DLD1 (cell line): Measurements from ENCODE around the gene CEACAM1.
"Not testable (repeated sequence)": the region's sequence is repeated elsewhere in the genome, so short reads cannot be mapped to it uniquely, and the experiment has no call there.

ENCODE experiments used
- in situ Hi-C: cut with HindIII; loops from 2 replicates; pipeline ENCODE4 v1.10.0; 2017; ENCODE audit warnings: low sequenced_read_pairs

CEACAM1 gene

DNA sequence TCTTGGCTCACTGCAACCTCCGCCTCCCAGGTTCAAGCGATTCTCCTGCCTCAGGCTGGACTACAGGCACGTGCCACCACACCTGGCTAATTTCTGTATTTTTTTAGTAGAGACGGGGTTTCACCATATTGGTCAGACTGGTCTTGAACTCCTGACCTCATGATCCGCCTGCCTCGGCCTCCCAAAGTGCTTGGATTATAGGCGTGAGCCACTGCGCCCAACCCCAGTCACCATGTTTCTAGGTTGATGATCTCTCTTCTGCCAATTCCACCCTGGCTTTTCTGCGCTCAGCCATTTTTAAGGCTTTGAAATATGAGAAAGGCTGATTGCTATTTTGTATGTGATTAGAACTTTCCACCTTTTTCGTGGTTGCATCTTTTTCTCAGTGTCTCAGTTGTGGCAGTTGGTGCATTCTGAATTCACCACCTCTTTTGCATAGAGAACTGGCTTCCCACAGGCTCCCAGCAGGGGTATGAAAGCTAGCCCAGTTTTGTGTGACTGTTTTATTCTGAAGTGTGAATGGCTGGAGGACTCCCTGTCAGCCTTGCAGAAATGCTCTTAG, 15.5 kb downstream of the CEACAM1 start:
- in situ Hi-C loops = no loop called here

DNA sequence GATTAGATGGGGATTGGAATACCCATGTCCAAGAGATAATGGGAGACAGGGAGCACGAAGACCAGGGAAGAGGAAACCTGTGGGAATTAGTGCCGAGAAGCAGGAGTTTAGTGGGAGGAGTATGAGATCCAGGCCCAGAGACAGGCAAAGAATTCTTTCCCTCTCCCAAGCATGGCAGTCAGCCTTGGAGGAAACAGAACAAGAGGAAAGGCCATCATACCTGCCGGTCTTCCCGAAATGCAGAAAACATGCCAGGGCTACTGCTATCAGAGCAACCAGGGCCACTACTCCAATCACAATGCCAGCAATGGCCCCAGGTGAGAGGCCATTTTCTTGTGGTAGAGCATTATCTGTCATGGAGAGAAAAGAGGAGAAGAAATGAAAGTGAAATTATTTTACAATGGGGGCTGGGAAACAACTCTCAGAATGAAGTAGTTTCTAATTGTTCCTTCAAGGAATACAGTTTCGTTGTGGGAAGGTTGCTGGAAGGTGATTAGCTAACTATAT, 16.1 kb downstream of the CEACAM1 start:
- in situ Hi-C loops = no loop called here

DNA sequence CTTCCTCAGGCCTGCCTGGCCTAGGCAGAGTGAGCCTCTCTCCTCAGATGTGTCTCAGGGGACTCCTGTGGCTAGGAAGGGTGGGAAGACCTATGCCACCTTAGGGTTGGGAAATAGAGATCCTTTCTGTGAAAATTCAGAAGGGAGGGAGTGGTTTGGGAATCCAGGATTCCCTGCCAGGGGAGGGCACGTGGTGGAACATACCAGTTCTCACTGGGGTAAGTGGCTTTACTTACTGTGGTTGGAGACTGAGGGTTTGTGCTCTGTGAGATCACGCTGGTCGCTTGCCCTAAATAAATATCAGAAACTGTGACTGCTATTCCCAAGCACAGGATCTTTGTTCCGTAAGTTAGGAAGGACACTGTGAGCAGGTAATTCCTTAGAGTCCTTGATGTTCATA, 16.9 kb downstream of the CEACAM1 start:
- in situ Hi-C loops = no loop called here

DNA sequence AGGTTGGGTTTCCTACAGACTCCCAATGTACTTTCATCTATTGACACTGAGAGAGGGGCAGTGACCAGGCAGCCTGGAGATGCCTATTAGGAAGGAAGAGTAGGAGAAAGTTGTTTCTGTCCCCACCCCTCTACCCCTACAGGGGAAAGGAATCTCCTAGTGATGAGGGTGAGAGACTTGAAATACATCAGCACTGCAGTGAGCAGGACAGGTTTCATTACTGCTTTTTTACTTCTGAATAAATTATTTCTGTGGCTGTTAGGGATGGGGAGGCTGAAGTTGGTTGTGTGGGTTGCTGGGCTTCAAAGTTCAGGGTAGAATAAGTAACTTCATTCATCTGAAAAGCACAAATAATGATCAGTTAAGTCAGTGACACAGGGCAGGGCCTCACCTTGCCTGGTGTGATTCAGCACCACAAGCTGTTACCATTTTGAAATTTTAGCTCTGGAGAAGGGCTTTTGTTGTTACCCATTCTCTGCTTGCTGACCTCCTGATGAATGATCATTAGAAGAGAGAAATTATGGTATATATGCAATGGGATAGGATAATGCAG, 19.3 kb downstream of the CEACAM1 start:
- in situ Hi-C loops = no loop called here

GRCh38 chr19:42505066-42505465, 23.2 kb downstream of the CEACAM1 start:
- in situ Hi-C loops = no loop called here

DNA sequence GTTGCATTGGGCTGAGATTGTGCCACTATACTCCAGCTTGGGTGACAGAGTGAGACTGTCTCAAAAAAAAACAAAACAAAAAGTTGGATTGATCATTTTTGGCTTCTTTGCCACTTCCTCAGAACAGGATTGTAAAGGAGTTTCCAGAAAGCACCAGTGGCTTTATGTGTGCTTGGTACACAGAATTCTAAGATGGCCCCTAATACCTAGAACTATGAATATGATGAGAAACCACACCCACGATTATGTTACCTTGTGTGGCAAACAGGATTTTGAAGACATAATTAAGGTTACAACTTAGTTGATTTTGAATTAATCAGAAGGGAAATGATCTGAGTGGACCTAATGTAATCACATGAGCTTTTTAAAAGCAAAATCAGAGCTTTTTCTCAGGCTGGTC, 26.5 kb downstream of the CEACAM1 start:
- in situ Hi-C loops = no loop called here

DNA sequence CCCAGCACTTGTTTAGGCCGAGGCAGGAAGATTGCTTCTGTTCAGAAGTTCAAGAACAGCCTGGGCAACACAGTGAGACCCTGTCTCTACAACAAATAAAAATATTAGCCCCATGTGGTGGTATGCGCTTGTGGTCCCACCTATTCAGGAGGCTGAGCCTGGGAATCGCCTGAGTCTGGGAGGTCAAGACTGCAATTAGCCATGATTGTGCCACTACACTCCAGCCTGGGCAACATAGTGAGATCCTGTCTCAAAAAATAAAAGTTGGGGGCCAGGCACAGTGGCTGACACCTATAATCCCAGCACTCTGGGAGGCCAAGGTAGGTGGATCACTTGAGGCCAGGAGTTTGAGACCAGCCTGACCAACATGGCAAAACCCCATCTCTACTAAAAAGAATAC, 27.0 kb downstream of the CEACAM1 start:
- in situ Hi-C loops = not testable (repeated sequence)

DNA sequence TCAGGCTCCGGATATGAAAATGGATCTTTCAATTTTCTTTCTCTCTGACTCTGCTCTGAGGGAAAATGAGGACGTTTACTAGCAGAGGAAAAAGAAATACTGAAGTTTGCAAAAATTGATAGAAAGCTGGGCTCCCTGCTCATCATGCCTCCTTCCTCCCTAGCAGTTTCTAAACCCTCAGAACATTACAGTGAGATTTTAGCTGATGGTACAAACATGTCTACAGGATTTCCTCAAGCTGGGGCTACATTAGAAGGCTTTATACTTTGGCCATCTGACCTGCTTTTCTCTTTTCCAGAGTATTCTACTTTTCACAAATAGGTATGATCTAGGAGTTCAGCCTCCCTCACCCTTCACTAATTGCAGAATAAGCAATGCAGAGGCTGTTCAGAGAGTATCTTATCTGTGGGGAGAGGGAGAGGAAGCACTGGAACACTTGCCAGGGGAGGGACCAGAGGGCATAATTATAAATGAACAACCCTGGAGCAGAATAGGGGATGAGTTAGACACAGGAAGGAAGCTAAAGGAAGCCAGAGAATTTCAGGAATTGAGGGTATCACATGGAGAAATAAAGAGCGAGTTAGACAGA, 30.0 kb downstream of the CEACAM1 start:
- in situ Hi-C loops = no loop called here

- in situ Hi-C loops = no loop called here
Observed at GRCh38 chr19:42497492-42498168, 30.7 kb downstream of the CEACAM1 start.

DNA sequence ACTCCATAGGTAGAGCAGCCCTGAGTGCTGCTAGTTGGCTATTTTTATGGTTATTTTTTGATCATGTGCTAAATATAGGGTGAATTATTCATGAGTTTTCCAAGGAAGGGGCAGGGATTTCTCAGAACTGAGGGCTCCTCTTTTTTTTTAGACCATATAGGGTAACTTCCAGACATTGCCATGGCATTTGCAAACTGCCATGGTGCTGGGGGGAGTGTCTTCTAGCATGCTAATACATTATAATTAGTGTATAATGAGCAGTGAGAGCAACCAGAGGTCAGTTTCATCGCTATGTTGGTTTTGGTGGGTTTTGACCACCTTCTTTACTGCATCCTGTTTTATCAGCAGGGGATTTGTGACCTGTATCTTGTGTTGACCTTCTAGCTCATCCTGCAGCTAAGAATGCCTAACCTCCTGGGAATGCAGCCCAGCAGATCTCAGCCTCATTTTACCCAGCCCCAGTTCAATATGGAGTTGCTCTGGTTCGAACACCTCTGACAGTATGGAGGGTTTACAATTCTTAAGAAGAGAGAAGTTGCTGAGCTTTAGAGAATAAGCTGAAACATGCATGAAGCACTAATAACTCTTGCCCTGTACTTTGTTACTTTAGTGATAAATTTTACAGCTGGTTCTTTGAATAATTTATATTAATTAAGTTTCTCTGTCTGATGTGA, 31.7 kb downstream of the CEACAM1 start:
- in situ Hi-C loops = no loop called here

- in situ Hi-C loops = no loop called here
Observed at GRCh38 chr19:42495663-42496062, 32.6 kb downstream of the CEACAM1 start.

GRCh38 chr19:42494321-42494720, 34.0 kb downstream of the CEACAM1 start:
- in situ Hi-C loops = no loop called here

- in situ Hi-C loops = no loop called here
Observed at GRCh38 chr19:42488783-42489521, 39.3 kb downstream of the CEACAM1 start.

GRCh38 chr19:42487798-42488178, 40.5 kb downstream of the CEACAM1 start:
- in situ Hi-C loops = no loop called here

DNA sequence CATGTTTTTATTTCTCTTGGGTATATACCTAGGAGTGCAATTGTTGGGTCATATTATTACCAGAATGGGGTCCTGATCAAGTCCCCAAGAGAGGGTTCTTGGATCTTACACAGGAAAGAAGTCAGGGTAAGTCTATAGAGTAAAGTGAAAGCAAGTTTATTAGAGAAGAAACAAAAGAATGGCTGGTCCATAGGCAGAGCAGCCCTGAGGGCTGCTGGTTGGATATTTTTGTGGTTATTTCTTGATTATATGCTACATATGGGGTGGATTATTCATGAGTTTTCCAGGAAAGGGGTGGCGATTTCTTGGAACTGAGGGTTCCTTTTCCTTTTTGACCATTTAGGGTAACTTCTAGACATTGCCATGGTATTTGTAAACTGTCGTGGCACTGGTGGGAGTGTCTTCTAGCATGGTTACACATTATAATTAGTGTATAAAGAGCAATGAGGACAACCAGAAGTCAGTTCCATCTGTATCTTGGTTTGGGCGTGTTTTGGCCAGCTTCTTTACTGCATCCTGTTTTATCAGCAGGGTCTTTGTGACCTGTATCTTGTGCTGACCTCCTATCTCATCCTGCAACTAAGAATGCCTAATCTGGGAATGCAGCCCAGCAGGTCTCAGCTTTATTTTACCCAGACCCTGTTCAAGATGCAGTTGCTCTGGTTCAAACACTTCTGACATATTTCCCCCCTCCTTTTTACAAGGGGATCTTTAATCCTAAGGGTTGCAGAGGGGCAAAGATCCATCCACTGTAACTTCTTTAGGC, 41.1 kb downstream of the CEACAM1 start:
- in situ Hi-C loops = no loop called here

- in situ Hi-C loops = not testable (repeated sequence)
Observed at GRCh38 chr19:42485036-42485435, 43.2 kb downstream of the CEACAM1 start.

DNA sequence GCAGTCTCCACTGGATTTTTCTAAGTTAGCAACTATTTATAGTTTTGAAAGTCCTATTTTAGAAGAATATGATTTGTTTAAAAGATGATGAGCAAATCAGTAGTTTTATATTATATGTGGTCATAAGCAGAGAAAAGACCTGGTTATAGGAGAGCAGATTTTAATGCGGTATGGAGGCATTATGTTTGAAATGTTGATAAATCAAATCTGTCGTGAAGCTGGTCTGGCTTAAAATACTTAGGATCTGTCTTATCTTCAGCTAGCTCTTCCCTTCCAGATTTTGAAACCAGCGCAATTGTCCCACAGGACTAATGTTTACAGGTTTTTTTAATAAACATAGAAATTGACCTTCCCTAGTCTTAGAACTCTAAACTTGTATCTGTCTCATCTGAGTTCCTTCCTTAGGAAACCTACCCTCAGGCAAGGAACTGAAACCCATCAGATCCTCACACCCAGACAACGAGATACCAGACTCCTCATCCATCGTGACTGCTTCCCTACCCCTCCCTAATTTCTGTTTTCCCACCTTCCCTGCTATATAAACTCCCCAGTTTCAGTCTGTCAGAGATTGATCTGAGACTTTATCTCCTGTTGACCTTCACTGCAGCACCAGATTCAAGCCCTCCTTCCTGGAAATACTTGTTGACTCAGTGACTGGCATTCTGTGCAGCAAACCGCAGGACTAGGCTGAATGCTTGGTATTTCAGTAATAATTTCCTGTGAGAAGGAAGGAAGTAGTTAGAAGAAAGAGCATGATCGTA, 47.8 kb downstream of the CEACAM1 start:
- in situ Hi-C loops = no loop called here

GRCh38 chr19:42479736-42480135, 48.5 kb downstream of the CEACAM1 start:
- in situ Hi-C loops = no loop called here

- in situ Hi-C loops = no loop called here
Observed at GRCh38 chr19:42478765-42479311, 49.4 kb downstream of the CEACAM1 start.
